Endothelial cell of umbilical vein (primary cell): ENCODE results near the gene PIRT.

Experiments used
- CTCF ChIP-seq, 2 donors: IDR thresholded peaks; 1 replicate in 1 of 2; 2 replicates in 1 of 2; pipeline ENCODE4 v1.5.1; 2011; ENCODE audit warnings: low read length in 2 of 2, mild to moderate bottlenecking in 2 of 2, moderate library complexity in 2 of 2, control low read depth in 1 of 2, inconsistent platforms in 1 of 2, low read depth in 1 of 2; ENCODE audit not compliant: insufficient read depth in 1 of 2; ENCODE audit errors: extremely low read depth in 1 of 2
- MAX ChIP-seq: IDR thresholded peaks from 2 replicates; pipeline ENCODE4 v1.6.1; 2011; ENCODE audit not compliant: insufficient read depth, insufficient read length
- MYC ChIP-seq: IDR thresholded peaks from one replicate; pipeline ENCODE4 v1.6.1; 2011; ENCODE audit warnings: mild to moderate bottlenecking, low read depth, low read length

- TF ChIP-seq MYC (no peak), CTCF (IDR thresholded peaks at IDR 0.05; ENCODE audit: extremely low read depth in 1 of 2, insufficient read depth in 1 of 2, low read depth in 1 of 2, low read length in 2 of 2) (no peak), MAX (no peak)
These were observed 21.2 kb upstream of the PIRT start for GRCh38 chr17:10859051-10859450.
